HG03575 (cell line): ENCODE data around the gene GEMIN7.

Experiments
- ATAC-seq: cut with Tn5 transposase; IDR thresholded peaks from one replicate; pipeline ENCODE4 v1.9.1; 2021; ENCODE audit not compliant: unreplicated experiment, insufficient number of reproducible peaks, low FRiP score; ENCODE audit errors: extremely low read depth

The GEMIN7 gene

GRCh38 chr19:45079063-45079910 is at the start of gene GEMIN7:
Gene GEMIN7 (plus strand): TSS chr19:45079260. CDS start chr19:45090115, 10,855 bp downstream.
- no peak for ATAC-seq

- no peak for ATAC-seq
These were observed 48.2 kb upstream of the GEMIN7 start for GRCh38 chr19:45030825-45031224.

- ATAC-seq: no peak
These were observed 46.6 kb upstream of the GEMIN7 start for GRCh38 chr19:45032421-45032820.

- ATAC-seq: no peak
These were observed 43.3 kb upstream of the GEMIN7 start for GRCh38 chr19:45035755-45036154.

- ATAC-seq: no peak
These were observed 41.5 kb upstream of the GEMIN7 start for GRCh38 chr19:45037393-45038169.

GRCh38 chr19:45038931-45039893 is 39.8 kb upstream of the GEMIN7 start, which contains the start of gene CLASRP:
Gene CLASRP (plus strand): TSS chr19:45039045. CDS start chr19:45040213, 1,168 bp downstream.
- ATAC-seq: no peak

- ATAC-seq: no peak
These were observed 38.8 kb upstream of the GEMIN7 start for GRCh38 chr19:45040059-45040771.

GRCh38 chr19:45041125-45041524 is 37.9 kb upstream of the GEMIN7 start:
- ATAC-seq: no peak

GRCh38 chr19:45045671-45046353 is 33.2 kb upstream of the GEMIN7 start:
- ATAC-seq: no peak

GRCh38 chr19:45046355-45046754 is 32.7 kb upstream of the GEMIN7 start:
- ATAC-seq: no peak

- ATAC-seq: no peak
These were observed 31.8 kb upstream of the GEMIN7 start for GRCh38 chr19:45047188-45047797.

GRCh38 chr19:45049073-45049736 is 29.9 kb upstream of the GEMIN7 start:
- ATAC-seq: no peak

- no peak for ATAC-seq
These were observed 29.0 kb upstream of the GEMIN7 start for GRCh38 chr19:45050036-45050435.

- no peak for ATAC-seq
These were observed 27.0 kb upstream of the GEMIN7 start for GRCh38 chr19:45051929-45052579.

- no peak for ATAC-seq
These were observed 22.2 kb upstream of the GEMIN7 start for GRCh38 chr19:45056831-45057230.

- no peak for ATAC-seq
These were observed 21.6 kb upstream of the GEMIN7 start for GRCh38 chr19:45057444-45057843.
